Left colon (tissue), 2 donors: ENCODE results near the gene CD82. TPM values are rescaled to one million over a fixed set of nuclear protein-coding genes. Genes with fewer than 3 reads are reported as not detected.
"Not testable (repeated sequence)": the region's sequence is repeated elsewhere in the genome, so short reads cannot be mapped to it uniquely, and the experiment has no call there.

Source experiments
- ATAC-seq: fragments of 200-7000 bp; cut with Tn5 transposase; one replicate; pipeline ENCODE4 v1.9.1; 2020; ENCODE audit warnings: mild to moderate bottlenecking, moderate library complexity
- DNase-seq, 2 donors: peaks; one replicate each; pipeline ENCODE4 v3.0.0-alpha.2; 2020
- intact Hi-C, 2 donors: fragments of 100-400 bp; cut with DNase I in 1 of 2; cut with micrococcal nuclease in 1 of 2; formaldehyde crosslinking; loops; one replicate each; pipeline versions ENCODE4 v1.11.2 to v1.14.0; 2022; cut with DNase I, micrococcal nuclease
- total RNA-seq, 2 donors: library from RNA; stranded (reverse); fragmentation: NEBNext Ultra II Directional; extraction: Animal tissue kit (Norgen Biotek cat#: 25700); gene quantifications; one replicate each; pipeline ENCODE4 v1.2.1, GENCODE V29; 2021
- donor health status: DM: no; HTN: no; CAD: no.
- donor health status: DM: yes; HTN: yes; CAD: no.

Gene CD82
- total RNA-seq, 2 donors from 2014 or later = 30.0 to 36.1 TPM

GRCh38 chr11:44632466-44633123, 67.1 kb downstream of the CD82 start:
- peak; percentile 78 for ATAC-seq
- intact Hi-C loops = loop anchor here in 1 of 2 donors (10.0 kb wide), 1 partner anchor 92 kb away; the partner anchor contains the start of gene TSPAN18
- no peak for DNase-seq

DNA sequence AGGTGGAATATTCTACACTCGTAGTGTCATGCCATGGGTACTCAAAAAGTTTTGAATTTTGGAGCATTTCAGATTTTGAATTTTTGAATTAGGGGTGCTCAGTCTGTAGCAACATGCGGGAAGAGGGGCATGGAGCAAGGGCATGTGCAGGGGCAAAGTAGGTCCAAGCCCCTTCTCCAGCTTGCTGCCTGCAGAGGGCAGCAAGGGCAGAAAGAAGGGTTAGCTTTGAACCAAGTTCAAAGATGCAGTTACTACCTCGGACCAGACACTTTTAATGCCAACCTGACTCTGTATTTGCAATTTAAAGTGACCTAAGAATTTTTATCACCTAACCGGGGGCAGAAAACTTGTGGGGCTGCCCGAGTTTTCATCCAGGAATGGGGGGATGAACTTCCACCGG, 68.2 kb downstream of the CD82 start:
- ATAC-seq = no peak
- no peak for DNase-seq
- intact Hi-C loops = loop anchor here in 1 of 2 donors (10.0 kb wide), 1 partner anchor 91 kb away; the partner anchor contains the start of gene TSPAN18

DNA sequence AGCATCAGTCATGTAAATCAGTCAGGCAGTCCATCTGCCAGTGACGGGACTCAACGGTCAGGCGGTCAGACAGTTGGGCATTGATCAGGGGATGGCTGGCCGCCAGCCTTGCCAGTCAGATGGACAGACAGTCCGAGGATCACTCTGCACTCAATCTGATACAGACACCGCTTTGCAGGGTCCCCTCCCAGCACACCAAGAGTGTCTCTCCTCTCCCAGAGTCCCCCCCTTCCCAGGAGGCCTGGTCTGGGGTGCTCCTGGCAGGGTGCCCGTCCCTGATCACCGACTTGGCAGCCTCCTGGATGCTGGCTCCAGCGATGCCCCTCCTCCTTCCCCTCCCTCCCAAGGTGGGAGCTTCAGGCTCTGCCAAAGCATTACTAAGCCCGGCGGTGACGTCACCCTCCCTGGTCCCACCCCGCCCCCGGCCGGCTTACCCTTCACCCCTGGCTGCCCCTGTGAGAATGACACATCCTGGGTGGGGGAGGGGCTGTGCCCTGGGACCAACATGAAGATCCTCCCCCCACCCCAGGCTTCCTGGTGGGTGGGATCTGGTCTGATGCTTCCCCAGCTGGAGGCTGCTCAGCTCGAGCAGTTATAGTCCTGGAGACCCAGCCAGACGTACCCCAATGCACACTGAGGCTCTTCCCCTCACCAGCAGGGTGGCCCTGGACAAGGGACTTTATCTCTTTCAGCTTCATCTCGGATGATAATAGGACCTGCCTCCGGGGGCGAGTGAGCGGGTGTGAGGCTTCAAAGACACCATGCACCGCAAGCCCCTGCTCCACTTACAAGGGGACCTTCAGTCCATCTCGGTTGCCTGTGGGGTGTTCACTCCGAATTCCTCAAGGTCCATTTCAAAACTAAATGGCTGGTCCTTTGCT, 69.2 kb downstream of the CD82 start:
- intact Hi-C loops = loop anchor here in 1 of 2 donors (10.0 kb wide), 1 partner anchor 90 kb away; the partner anchor contains the start of gene TSPAN18
- DNase-seq (peak; percentile 50 to 59), ATAC-seq (peak; percentile 11)

DNA sequence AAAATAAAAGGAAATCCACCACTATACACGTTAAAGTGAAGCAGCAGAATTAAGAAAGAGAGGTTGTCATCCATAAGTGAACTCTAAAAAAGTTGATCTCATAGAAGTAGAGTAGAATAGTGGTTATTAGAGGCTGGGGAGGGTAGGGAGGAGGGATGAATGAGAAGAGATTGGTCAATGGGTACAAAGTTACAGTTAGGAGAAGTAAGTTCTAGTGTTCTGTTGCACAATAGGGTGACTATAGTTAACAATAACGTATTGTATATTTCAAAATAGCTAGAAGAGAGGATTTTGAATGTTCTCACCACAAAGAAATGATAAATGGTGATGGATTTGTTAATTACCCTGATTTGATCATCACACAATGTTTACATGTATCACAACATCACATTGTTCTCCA, 72.0 kb downstream of the CD82 start:
- no peak for DNase-seq
- no peak for ATAC-seq
- intact Hi-C loops = loop anchor here in 1 of 2 donors (10.0 kb wide), 1 partner anchor 87 kb away; the partner anchor contains the start of gene TSPAN18

- intact Hi-C loops = loop anchor here in 1 of 2 donors (10.0 kb wide), 1 partner anchor 87 kb away; the partner anchor contains the start of gene TSPAN18
- ATAC-seq = peak; percentile 92
- peak in 1 of 2 donors; percentile 51 for DNase-seq
These were observed 72.6 kb downstream of the CD82 start for GRCh38 chr11:44638032-44638431.

DNA sequence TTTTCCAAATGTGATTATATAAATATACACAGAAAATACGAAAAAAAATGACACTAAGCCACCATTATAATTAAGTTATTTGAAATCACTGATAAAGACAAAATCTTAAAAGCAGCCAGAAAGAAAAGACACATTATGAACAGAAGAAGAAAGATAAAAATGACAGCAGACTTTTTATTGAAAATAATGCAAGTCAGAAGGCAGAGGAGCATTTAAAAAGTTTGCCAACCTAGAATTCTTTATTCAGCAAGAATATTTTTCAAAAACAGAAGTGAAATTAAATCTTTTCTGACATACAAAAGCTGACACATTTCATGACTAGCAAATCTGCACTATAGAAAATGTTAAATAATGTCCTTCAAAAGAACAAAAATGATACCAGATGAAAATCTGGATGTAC, 77.8 kb downstream of the CD82 start:
- ATAC-seq (no peak), DNase-seq (no peak)
- intact Hi-C loops = no loop called here

DNA sequence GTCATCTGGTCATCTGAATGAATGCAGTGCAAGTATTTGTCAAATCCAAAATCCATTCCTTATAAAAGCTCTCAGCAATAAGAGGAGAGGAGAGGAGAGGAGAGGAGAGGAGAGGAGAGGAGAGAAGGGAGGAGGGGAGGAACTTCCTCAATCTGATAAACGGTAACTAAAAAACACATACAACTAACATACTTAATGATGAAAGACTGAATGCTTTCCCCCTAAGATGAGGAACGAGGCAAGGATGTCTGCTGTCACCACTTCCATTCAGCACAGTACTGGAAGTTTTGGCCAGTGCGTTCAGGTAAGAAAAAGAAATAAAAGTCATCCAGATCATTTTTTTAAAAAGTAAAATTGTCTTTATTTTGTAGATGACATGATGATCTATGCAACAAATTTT, 80.4 kb downstream of the CD82 start:
- DNase-seq = no peak
- intact Hi-C loops = no loop called here
- no peak for ATAC-seq

GRCh38 chr11:44647255-44647955, 81.9 kb downstream of the CD82 start:
- intact Hi-C loops, ATAC-seq: not testable (repeated sequence)

GRCh38 chr11:44648109-44648508, 82.6 kb downstream of the CD82 start:
- ATAC-seq (no peak), DNase-seq (no peak)
- intact Hi-C loops = no loop called here

More at GRCh38 chr11:44647255-44647955, 81.9 kb downstream of the CD82 start:
- not testable (repeated sequence) for DNase-seq

DNA sequence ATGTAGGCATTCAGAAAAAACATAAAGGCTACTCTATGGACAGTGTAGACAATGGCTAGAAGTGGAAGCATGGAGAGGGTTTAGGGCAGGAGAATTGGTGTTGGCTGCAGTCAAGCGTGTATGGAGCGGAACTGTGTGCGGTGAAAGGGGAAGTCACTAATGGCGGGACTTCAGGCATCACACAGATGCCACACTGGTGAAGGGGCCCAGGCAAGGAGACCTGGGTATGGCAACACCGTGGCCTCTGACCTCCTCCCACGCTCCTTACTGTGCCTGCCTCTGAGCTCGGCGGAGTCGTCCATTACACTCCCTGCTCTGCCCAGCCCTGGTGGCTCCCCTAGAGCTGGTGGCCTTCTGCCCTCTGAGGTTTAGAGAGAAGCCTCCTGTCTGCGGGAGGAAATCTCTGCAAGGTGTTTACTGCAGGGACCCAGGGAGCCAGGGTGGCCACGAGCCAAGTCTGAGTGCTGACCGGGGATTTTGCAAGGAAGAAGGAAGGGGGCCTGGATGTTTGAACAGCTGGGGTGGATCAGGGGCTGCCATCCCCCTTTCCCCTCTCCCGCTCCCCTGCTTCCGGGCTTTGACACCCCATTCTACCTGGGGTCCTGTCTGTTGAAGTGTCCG, 86.2 kb downstream of the CD82 start:
- intact Hi-C loops = no loop called here
- DNase-seq = no peak
- no peak for ATAC-seq

- DNase-seq = no peak
- intact Hi-C loops = no loop called here
- ATAC-seq = no peak
These were observed 87.6 kb downstream of the CD82 start for GRCh38 chr11:44652901-44653644.

DNA sequence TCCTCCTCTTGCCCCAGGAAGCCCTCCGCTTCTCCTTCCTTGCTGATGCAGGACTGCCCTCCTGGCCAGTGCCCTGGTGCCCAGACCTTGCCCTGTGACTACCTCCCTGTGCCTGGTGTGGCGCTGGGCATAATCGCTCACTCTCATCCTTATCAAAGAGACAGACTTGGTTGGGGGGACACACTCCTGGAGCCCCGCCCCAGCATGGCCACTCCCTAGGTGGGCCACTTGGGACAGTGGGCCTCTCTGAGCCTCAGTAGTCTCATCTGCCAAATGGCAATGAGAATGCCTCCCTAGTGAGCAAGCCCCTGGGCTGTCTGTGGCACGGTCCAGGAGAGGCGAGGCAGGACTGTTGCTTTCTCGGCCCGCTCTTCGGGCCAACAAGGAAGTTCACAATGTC, 88.6 kb downstream of the CD82 start:
- DNase-seq (no peak), ATAC-seq (no peak)
- intact Hi-C loops = no loop called here

- intact Hi-C loops = no loop called here
- ATAC-seq (no peak), DNase-seq (no peak)
These were observed 89.1 kb downstream of the CD82 start for GRCh38 chr11:44654596-44654995.

- DNase-seq (no peak), ATAC-seq (no peak)
- intact Hi-C loops = no loop called here
These were observed 92.5 kb downstream of the CD82 start for GRCh38 chr11:44657836-44658505.

DNA sequence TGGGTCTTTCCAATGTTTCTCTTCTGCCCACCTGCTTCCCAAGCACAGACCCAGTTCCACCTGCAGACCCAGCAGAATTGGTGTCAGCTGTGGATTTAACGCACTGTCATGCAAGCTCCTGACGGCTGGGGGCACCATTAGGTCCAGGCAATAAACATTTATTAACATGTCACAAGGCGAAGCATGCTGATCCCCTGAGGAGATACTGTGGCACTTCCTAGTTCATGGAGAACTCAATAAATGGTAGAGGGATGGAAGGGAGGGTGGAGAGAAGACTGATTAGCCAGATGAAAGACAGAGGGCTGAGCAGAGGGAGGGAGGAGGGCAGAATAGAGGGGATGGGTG, 93.0 kb downstream of the CD82 start:
- intact Hi-C loops = no loop called here
- no peak for DNase-seq
- no peak for ATAC-seq

DNA sequence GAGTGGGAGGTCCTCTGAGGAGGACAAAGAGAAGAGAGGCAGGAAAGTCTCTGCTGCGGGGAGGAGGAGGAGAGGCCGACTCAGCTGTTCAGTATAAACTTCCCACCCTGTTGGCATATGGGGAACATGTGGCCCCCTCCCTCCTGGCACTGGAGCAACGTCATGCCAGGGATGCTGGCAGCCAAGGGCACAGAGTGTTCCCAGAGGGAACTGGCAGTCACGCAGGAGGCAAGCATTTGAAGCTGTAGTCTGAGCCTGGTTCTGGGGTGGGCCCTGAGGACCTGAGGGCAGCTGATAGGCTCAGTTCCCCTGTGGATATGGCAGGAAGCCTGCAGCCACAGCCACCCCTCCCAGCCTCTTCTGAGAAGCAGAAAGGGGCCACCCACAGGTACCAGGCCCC, 94.2 kb downstream of the CD82 start:
- DNase-seq = peak in 1 of 2 donors; percentile 65
- ATAC-seq = no peak
- intact Hi-C loops = no loop called here

GRCh38 chr11:44660535-44660934, 95.1 kb downstream of the CD82 start:
- DNase-seq, intact Hi-C loops, ATAC-seq: not testable (repeated sequence)

- intact Hi-C loops = no loop called here
- ATAC-seq (no peak), DNase-seq (no peak)
These were observed 95.9 kb downstream of the CD82 start for GRCh38 chr11:44661311-44661717.
